Inflammatory macrophage treated with lipopolysaccharide for 4 hours (primary cell): ENCODE data around the gene UTY.
A peak's percentile ranks its signal among the peaks of the same experiment; 100 is the strongest.

Experiments used
- DNase-seq: peaks from one replicate; pipeline ENCODE4 v3.0.0-alpha.2; 2020

The UTY gene

DNA sequence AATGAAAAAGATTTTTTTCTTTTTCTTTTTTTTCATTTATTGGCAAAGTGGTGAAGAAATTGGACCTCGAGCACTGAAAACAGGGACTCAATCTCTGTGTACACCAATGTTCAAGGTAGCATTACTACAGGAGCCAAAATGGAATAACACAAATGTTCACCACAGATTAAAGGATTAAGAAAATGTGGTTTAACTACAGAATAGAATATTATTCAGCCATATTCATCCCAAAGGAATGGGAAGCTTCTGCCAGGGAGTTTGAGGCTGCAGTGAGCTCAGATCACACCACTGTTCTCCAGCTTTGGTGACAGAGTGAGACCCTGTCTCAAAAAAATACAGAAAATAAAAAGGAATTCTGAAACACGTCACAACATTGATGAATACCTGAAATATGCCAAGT is 81.0 kb downstream of the UTY start:
- no peak for DNase-seq

- peak; percentile 50 for DNase-seq
Measured at GRCh38 chrY:13381110-13381683, 98.6 kb downstream of the UTY start.

DNA sequence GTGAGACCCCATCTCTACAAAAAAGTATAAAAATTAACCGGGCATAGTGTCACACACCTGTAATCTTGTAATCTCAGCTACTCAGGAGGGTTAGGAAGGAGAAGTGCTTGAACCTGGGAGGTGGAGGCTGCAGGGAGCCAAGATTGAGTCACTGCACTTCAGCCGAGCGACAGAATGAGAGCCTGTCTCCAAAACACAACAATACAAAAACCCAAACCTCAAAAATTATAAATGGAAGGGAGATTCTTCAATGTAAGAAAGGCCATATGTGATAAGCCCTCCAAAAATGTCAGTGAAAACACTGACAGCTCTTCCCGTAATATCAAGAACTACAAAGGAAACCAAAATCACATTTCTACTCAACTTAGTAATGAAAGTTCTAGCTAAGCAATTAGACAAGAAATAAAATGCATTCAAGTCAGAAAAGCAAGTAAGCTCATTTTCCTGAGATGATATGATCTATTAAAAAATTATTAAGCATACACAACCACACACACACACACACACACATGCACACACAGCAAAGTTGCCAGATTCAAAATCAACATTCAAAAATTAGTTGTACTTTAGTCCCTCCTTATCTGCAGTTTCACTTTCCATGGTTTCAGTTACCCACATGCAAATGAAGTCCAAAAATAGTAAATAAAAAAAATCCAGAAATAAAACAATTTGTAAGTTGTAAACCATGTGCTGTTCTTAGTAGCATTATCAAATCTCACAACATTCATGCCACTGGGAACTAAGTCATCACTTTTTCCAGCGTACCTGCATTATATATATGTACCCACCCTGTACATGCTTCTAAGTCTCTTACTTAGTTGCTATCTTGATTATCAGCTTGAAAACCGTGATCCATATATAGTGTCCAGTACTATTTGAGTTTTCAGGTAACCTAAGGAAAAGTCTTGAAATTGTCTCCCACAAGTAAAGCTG is 108.7 kb downstream of the UTY start:
- DNase-seq, result peak; percentile 4

GRCh38 chrY:13370245-13370644 is 109.6 kb downstream of the UTY start:
- DNase-seq, result no peak

- no peak for DNase-seq
Measured at GRCh38 chrY:13368513-13368845, 111.4 kb downstream of the UTY start.

DNA sequence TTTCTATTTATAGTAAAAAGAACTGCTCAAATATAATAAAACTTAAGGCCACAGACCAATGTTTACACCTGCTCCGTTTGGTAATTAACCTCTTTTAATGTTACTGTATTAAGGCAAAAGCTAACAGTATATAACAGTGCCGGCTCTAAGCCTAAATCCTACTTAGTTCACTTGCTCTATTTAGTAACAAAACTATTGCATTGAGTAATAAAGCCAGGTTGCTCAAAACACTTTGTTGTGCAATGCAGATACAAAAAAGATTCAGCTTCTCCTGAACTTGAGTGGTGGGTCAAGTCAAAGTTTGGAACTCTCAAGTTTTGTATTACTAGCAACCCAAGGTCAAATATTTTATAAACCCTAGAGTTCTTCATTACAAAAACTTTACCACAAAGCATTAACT is 116.2 kb downstream of the UTY start:
- peak; percentile 64 for DNase-seq

DNA sequence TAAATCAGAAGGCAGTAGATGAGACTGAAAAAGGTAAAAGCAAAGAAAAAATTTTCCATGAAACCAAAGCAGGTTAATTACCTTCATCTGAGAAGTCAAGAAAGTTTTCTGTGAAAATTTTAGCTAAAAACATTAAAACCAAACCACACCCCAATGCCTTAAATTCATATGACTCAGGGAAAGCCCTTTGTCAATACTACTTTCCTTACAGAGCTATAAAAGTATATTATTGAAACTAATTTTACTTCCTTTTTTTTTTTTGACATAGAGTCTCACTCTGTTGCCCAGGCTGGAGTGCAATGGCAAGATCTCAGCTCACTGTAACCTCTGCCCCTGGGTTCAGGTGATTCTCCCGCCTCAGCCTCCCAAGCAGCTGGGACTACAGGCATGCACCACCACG is 117.2 kb downstream of the UTY start:
- peak; percentile 71 for DNase-seq

DNA sequence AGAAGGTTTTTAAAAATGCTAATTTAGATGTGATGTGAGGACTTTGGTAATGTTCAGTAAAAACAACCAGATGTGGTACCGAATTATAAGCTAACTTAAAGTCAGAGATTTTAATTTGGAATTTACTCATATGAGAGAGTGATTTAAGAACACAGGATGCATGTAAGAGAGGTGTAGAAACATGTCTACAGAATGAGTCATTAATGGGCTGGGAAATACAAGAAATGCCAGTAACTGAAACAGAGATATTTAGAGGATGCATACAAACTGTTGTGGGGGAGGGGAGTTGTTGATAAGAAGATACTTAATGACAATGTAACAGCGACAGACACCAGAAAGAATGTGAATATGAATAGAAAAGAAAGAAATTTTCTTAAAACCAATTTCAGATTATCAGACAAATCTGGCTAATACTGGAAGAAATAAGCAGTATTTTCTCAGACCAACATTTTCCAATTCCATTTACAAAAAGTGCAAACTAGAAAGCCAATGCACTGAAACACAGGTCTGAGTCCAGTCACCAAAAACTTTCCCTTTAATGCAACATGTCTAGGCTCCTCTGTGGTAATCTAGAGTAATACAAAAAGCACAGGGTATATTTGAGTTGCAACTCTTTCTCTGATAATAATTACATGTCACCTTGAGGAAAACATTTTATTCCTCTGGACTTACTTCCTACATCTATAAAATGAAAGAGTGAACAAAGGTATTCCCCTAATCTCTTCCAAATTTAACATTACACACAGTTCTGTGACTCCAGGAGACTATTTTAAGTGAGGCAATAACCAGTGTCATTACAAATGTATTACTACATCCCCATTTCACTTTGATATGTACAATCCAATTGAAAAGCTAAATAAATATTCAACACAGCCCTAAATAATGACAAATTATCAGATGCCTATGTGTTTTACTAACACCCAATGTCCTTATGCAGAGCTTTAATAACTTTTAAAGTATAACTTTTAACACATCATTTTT is 117.9 kb downstream of the UTY start:
- DNase-seq, result peak; percentile 64

- no peak for DNase-seq
Measured at GRCh38 chrY:13351443-13351842, 128.4 kb downstream of the UTY start.

DNA sequence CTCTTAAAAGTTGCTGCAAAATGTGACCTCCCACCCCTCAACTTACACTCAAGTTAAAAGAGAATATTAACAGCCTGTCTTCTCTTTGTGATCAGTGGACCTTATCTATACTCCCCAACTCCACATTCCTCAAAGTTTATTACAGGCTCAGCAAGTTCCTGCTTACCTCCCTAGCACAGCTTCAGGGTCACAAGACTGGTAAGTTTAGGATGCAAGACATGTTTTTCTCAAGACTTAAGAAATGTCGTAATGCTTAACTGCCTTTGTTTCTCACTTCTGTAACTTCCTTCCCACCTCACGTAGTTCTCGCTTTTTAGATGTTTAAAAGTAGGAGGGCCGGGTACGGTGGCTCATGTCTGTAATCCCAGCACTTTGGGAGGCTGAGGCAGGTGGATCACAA is 132.7 kb downstream of the UTY start:
- DNase-seq, result peak; percentile 40

GRCh38 chrY:13345549-13345948 is 134.3 kb downstream of the UTY start:
- DNase-seq, result no peak

- peak; percentile 20 for DNase-seq
Measured at GRCh38 chrY:13343307-13343946, 136.4 kb downstream of the UTY start.

GRCh38 chrY:13339939-13340338 is 139.9 kb downstream of the UTY start:
- DNase-seq, result no peak

- DNase-seq, result no peak
Measured at GRCh38 chrY:13339381-13339780, 140.5 kb downstream of the UTY start.

DNA sequence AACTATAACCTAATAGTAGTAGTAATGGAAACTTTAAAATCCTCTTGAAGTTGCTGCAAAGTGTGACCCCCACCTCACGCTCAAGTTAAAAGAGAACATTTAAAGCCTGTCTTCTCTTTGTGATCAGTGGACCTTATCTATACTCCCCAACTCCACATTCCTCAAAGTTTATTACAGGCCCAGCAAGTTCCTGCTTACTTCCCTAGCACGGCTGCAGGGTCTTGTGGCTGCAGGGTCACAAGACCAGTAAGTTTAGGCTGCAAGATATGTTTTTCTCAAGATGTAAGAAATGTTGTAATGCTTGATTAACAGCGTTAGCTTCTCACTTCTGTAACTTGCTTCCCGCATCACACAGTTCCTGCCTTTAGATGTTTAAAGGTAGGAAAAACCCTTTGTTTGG is 141.1 kb downstream of the UTY start:
- peak; percentile 52 for DNase-seq

GRCh38 chrY:13337934-13338333 is 141.9 kb downstream of the UTY start:
- DNase-seq, result no peak

DNA sequence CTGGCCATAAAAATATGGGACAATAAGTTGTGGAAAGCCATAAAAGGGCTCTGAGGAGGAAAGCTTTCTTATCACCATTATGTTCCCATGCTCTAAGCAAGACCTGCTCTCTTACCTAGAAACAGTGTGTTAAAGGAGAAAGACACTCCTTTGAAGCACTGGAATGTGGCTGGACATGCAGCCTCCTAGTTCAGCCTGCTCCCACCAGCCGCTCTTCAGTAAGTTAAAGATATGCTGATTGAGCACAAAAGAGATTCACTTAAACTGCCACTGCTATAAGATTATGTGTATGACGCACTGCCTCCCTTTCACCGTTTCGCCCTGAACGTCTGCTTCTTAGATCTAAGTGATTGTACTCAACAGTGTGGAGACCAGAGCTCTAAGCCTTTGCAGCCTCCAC is 146.0 kb downstream of the UTY start:
- no peak for DNase-seq

- DNase-seq, result no peak
Measured at GRCh38 chrY:13330651-13331050, 149.2 kb downstream of the UTY start.

- DNase-seq, result no peak
Measured at GRCh38 chrY:13312966-13313365, 166.9 kb downstream of the UTY start.

DNA sequence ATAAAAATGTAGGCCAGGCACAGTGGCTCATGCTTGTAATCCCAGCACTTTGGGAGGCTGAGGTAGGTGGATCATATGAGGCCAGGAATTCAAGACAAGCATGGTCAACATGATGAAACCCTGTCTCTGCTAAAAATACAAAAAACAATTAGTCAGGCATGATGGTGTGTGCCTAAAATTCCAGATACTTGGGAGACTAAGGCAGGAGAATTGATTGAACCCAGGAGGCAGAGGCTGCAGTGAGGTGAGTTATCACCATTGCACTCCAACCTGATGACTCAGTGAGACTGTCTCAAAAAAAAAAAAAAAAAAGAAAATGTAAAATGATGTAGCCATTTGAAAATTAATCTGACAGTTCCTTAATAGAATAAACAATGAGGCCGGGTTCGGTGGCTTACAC is 171.9 kb downstream of the UTY start:
- no peak for DNase-seq

- DNase-seq, result no peak
Measured at GRCh38 chrY:13300795-13301194, 179.0 kb downstream of the UTY start.

GRCh38 chrY:13299411-13299810 is 180.4 kb downstream of the UTY start:
- no peak for DNase-seq
